Measurements from ENCODE around the gene PTPRK. TPM values are rescaled to one million over a fixed set of nuclear protein-coding genes. Genes with fewer than 3 reads are reported as not detected.

The PTPRK gene
- total and polyA plus RNA-seq, 2 donors (not counting 1 experiment from before 2014, with no cell fraction given), result 19.4 to 75.5 TPM

DNA sequence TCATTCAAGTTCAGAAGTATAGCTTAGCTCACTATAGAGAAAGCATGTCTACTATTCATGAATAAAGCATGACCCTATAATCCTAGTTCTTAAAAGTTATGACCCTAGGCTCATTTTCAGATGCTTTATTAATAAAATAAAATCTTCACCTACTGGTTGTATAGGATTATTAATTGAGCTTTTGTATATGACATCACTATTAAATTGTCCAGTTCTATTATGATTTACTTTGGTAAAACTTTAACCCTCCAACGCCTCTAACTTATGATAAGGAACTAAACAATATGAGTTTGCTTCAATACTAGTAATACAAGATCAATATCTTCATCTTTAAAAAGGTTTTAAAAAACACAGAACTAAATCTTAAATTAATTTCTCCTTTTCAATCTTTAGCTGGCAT lies 356.1 kb downstream of the PTPRK start:
- H3K79me2 ChIP-seq (ENCODE audit: control insufficient read depth, insufficient read depth, low read length), result no peaks in the 10 kb centered on the region
- H3K4me3 ChIP-seq (replicated peaks in 1 of 4; ENCODE audit: control extremely low read depth in 1 of 4, insufficient read depth in 1 of 4, low read depth in 3 of 4, low read length in 4 of 4), result no peak overlapping the region
- no peaks in the 10 kb centered on the region for H3K36me3 ChIP-seq (ENCODE audit: control insufficient read depth, insufficient read depth, low read length)
- H3K27ac ChIP-seq (ENCODE audit: insufficient read depth, low read length), result no peak overlapping the region
- H3K4me2 ChIP-seq (ENCODE audit: extremely low read depth, insufficient read depth, low read length), result no peak overlapping the region
- no peaks in the 10 kb centered on the region for H3K27me3 ChIP-seq (ENCODE audit: control insufficient read depth, insufficient read depth, low read length)
- H2AFZ ChIP-seq (ENCODE audit: low read length), result no peak overlapping the region
- TF ChIP-seq, protein P1, sequence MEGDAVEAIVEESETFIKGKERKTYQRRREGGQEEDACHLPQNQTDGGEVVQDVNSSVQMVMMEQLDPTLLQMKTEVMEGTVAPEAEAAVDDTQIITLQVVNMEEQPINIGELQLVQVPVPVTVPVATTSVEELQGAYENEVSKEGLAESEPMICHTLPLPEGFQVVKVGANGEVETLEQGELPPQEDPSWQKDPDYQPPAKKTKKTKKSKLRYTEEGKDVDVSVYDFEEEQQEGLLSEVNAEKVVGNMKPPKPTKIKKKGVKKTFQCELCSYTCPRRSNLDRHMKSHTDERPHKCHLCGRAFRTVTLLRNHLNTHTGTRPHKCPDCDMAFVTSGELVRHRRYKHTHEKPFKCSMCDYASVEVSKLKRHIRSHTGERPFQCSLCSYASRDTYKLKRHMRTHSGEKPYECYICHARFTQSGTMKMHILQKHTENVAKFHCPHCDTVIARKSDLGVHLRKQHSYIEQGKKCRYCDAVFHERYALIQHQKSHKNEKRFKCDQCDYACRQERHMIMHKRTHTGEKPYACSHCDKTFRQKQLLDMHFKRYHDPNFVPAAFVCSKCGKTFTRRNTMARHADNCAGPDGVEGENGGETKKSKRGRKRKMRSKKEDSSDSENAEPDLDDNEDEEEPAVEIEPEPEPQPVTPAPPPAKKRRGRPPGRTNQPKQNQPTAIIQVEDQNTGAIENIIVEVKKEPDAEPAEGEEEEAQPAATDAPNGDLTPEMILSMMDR (conservative IDR thresholded peaks at IDR 0.05 in 1 of 2, IDR thresholded peaks at IDR 0.05 in 1 of 2; ENCODE audit: low read depth in 1 of 2, low read length in 2 of 2), result no peak
- TF ChIP-seq EZH2 (IDR thresholded peaks at IDR 0.05; ENCODE audit: low read length, missing control alignments), result no peak
- no peaks in the 10 kb centered on the region for H4K20me1 ChIP-seq (ENCODE audit: control insufficient read depth, extremely low read depth, insufficient read depth, low read length)
- no peak overlapping the region for H3K9ac ChIP-seq (ENCODE audit: insufficient read depth, low read length)
- no peak for DNase-seq (ENCODE audit: low read depth in 2 of 2)
- H3K4me1 ChIP-seq (ENCODE audit: control insufficient read depth, extremely low read depth, insufficient read depth, low read length), result no peaks in the 10 kb centered on the region
- no peaks in the 10 kb centered on the region for H3K9me3 ChIP-seq (ENCODE audit: control insufficient read depth, insufficient read depth, low read depth, low read length)

DNA sequence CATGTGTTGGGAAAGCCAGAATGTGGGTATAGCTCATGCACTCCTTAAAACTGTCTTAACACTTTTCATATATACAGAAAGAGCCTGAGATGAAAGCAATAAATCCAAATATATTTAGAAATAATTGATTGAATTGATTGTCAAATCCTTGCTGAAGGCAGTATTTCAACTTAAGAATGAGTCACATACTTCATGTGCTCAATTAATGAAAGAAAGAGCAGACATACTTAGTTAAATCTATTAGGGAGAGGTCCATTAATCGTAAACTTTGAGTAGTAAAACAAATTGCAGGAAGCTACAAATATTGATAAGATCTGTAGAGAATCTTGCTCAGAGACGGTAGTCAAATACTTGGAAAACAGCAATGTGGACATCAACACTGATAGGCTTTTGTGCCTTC lies 358.0 kb downstream of the PTPRK start:
- Histone ChIP-seq H3K9me3 (ENCODE audit: control insufficient read depth, insufficient read depth, low read depth, low read length) (no peaks in the 10 kb centered on the region), H2AFZ (ENCODE audit: low read length) (no peak overlapping the region), H3K79me2 (ENCODE audit: control insufficient read depth, insufficient read depth, low read length) (no peaks in the 10 kb centered on the region), H3K27ac (ENCODE audit: insufficient read depth, low read length) (no peak overlapping the region), H3K27me3 (ENCODE audit: control insufficient read depth, insufficient read depth, low read length) (no peaks in the 10 kb centered on the region), H3K4me1 (ENCODE audit: control insufficient read depth, extremely low read depth, insufficient read depth, low read length) (no peaks in the 10 kb centered on the region), H4K20me1 (ENCODE audit: control insufficient read depth, extremely low read depth, insufficient read depth, low read length) (no peaks in the 10 kb centered on the region), H3K4me3 (replicated peaks in 1 of 4; ENCODE audit: control extremely low read depth in 1 of 4, insufficient read depth in 1 of 4, low read depth in 3 of 4, low read length in 4 of 4) (no peak overlapping the region), H3K36me3 (ENCODE audit: control insufficient read depth, insufficient read depth, low read length) (no peaks in the 10 kb centered on the region), H3K4me2 (ENCODE audit: extremely low read depth, insufficient read depth, low read length) (no peak overlapping the region), H3K9ac (ENCODE audit: insufficient read depth, low read length) (no peak overlapping the region)
- TF ChIP-seq EZH2 (IDR thresholded peaks at IDR 0.05; ENCODE audit: low read length, missing control alignments), result no peak
- TF ChIP-seq, protein P1 (conservative IDR thresholded peaks at IDR 0.05 in 1 of 2, IDR thresholded peaks at IDR 0.05 in 1 of 2; ENCODE audit: low read depth in 1 of 2, low read length in 2 of 2), result no peak
- DNase-seq (ENCODE audit: low read depth in 2 of 2), result no peak

DNA sequence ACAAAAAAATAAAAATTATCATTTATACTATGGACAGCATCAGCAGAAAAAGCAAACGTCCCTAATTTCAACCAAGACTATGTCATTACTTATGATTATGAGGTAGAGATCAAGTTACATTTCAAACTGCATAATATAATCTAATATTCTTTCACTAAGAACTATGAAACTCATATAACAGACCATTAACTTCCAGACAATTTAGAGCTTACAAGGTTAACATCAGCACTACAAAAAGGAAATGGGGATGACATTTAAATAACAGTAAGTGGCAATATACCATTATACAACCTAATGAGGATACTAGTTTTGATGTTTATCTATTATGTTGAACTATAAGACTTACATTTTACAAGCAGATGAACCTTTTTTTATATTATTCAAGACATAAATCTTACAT lies 358.6 kb downstream of the PTPRK start:
- no peak for TF ChIP-seq EZH2 (IDR thresholded peaks at IDR 0.05; ENCODE audit: low read length, missing control alignments)
- no peak for DNase-seq (ENCODE audit: low read depth in 2 of 2)

More for the DNA sequence above, 358.6 kb downstream of the PTPRK start:
- no peaks in the 10 kb centered on the region for H3K9me3 ChIP-seq (ENCODE audit: control insufficient read depth, insufficient read depth, low read depth, low read length)
- no peaks in the 10 kb centered on the region for H4K20me1 ChIP-seq (ENCODE audit: control insufficient read depth, extremely low read depth, insufficient read depth, low read length)
- H3K4me3 ChIP-seq (replicated peaks in 1 of 4; ENCODE audit: control extremely low read depth in 1 of 4, insufficient read depth in 1 of 4, low read depth in 3 of 4, low read length in 4 of 4), result no peak overlapping the region
- H3K4me1 ChIP-seq (ENCODE audit: control insufficient read depth, extremely low read depth, insufficient read depth, low read length), result no peaks in the 10 kb centered on the region
- H3K27me3 ChIP-seq (ENCODE audit: control insufficient read depth, insufficient read depth, low read length), result no peaks in the 10 kb centered on the region
- H2AFZ ChIP-seq (ENCODE audit: low read length), result no peak overlapping the region
- no peak overlapping the region for H3K4me2 ChIP-seq (ENCODE audit: extremely low read depth, insufficient read depth, low read length)
- no peak overlapping the region for H3K27ac ChIP-seq (ENCODE audit: insufficient read depth, low read length)
- H3K79me2 ChIP-seq (ENCODE audit: control insufficient read depth, insufficient read depth, low read length), result no peaks in the 10 kb centered on the region
- no peaks in the 10 kb centered on the region for H3K36me3 ChIP-seq (ENCODE audit: control insufficient read depth, insufficient read depth, low read length)
- no peak overlapping the region for H3K9ac ChIP-seq (ENCODE audit: insufficient read depth, low read length)

All from fibroblast of lung (primary cell).